Endothelial cell of umbilical vein (primary cell): Measurements from ENCODE around the gene POMC. TPM values are rescaled to one million over a fixed set of nuclear protein-coding genes. Genes with fewer than 3 reads are reported as not detected.

ENCODE experiments used
- BruUV-seq: library from RNA; stranded (reverse); fragments of 400-500 nt; replicated peaks from 2 replicates; lab custom pipeline; 2021; lab: Mats Ljungman, UMichigan
- CTCF ChIA-PET: fragments of 300-600, 350-600 bp; sonication (Branson Sonifier 250); formaldehyde crosslinking; loops from one replicate; lab custom pipeline; 2021; ENCODE audit warnings: antibody characterized with exemption, inconsistent platforms; lab: Charles Lee
- POLR2A ChIA-PET: fragments of 300-600, 350-600 bp; sonication (Branson Sonifier 250); formaldehyde crosslinking; loops from one replicate; lab custom pipeline; 2021; ENCODE audit warnings: antibody characterized with exemption, inconsistent platforms; lab: Charles Lee
- DNase-seq: peaks from one replicate; pipeline ENCODE4 v3.0.0-alpha.2; 2011; ENCODE audit warnings: low read depth, low spot score
- FAIRE-seq: peaks from 2 replicates; lab custom pipeline; 2011; peaks lifted over from hg19 to GRCh38; lab: Jason Lieb, UNC
- H2AFZ ChIP-seq: 2 replicates; pipeline ENCODE4 v1.6.0; 2012; ENCODE audit warnings: low read depth, low read length, control low read depth, inconsistent platforms
- H3K27ac ChIP-seq: 2 replicates; pipeline ENCODE4 v1.5.1; 2011; ENCODE audit warnings: low read depth, mild to moderate bottlenecking, control low read depth, low read length, moderate library complexity; ENCODE audit not compliant: insufficient read depth
- H3K27me3 ChIP-seq, 2 experiments: 2 replicates each; pipeline versions ENCODE4 v1.6.0 to v1.6.1; 2011; ENCODE audit warnings: low read length in 2 of 2, mixed read lengths in 1 of 2; ENCODE audit not compliant: control insufficient read depth in 2 of 2, insufficient read depth in 2 of 2
- H3K36me3 ChIP-seq, 2 experiments: 2 replicates in 1 of 2; 3 replicates in 1 of 2; pipeline ENCODE4 v1.5.1; 2011; ENCODE audit warnings: low read length in 2 of 2, mild to moderate bottlenecking in 1 of 2, moderate library complexity in 1 of 2; ENCODE audit not compliant: control insufficient read depth in 2 of 2, insufficient read depth in 2 of 2; ENCODE audit errors: extremely low read depth in 1 of 2
- H3K4me1 ChIP-seq: 3 replicates; pipeline ENCODE4 v1.5.1; 2011; ENCODE audit warnings: mild to moderate bottlenecking, low read length; ENCODE audit not compliant: control insufficient read depth, insufficient read depth; ENCODE audit errors: extremely low read depth
- H3K4me2 ChIP-seq: 2 replicates; pipeline ENCODE4 v1.6.1; 2011; ENCODE audit warnings: low read length, control low read depth, mixed read lengths; ENCODE audit not compliant: insufficient read depth
- H3K4me3 ChIP-seq, 3 experiments: fragments of 200-600 bp in 1 of 3; sonication (generic), shearing (Covaris generic) in 1 of 3; replicated peaks in 1 of 3; 2 replicates each; pipeline ENCODE4 v1.5.1; 2011 to 2016; ENCODE audit warnings: control low read depth in 3 of 3, low read length in 3 of 3, mild to moderate bottlenecking in 2 of 3, inconsistent platforms in 1 of 3, low read depth in 1 of 3, moderate library complexity in 1 of 3; ENCODE audit not compliant: insufficient read depth in 1 of 3
- H3K79me2 ChIP-seq: 2 replicates; pipeline ENCODE4 v1.6.0; 2012; ENCODE audit warnings: low read length, inconsistent platforms; ENCODE audit not compliant: control insufficient read depth, insufficient read depth
- H3K9ac ChIP-seq: replicated peaks from 2 replicates; pipeline ENCODE3; 2011; ENCODE audit warnings: low read length, control low read depth; ENCODE audit not compliant: insufficient read depth; ENCODE audit errors: extremely low read depth
- H3K9me1 ChIP-seq: replicated peaks from 3 replicates; pipeline ENCODE4 v1.6.0; 2011; ENCODE audit warnings: mild to moderate bottlenecking, low read length; ENCODE audit not compliant: control insufficient read depth, insufficient read depth; ENCODE audit errors: extremely low read depth
- H3K9me3 ChIP-seq: replicated peaks from 2 replicates; pipeline ENCODE4 v1.5.1; 2012; ENCODE audit warnings: low read length, inconsistent platforms; ENCODE audit not compliant: control insufficient read depth, insufficient read depth
- H4K20me1 ChIP-seq: replicated peaks from 2 replicates; pipeline ENCODE3; 2011; ENCODE audit warnings: mild to moderate bottlenecking, low read length; ENCODE audit not compliant: control insufficient read depth, insufficient read depth; ENCODE audit errors: extremely low read depth
- EZH2 ChIP-seq: IDR thresholded peaks from 2 replicates; pipeline ENCODE4 v1.6.1; 2012; ENCODE audit warnings: borderline replicate concordance, low read depth, mild to moderate bottlenecking, moderate library complexity, low read length, inconsistent platforms; ENCODE audit not compliant: severe bottlenecking
- FOS ChIP-seq: IDR thresholded peaks from 2 replicates; pipeline ENCODE4 v1.6.1; 2011; ENCODE audit warnings: mild to moderate bottlenecking, low read length, moderate library complexity, borderline replicate concordance; ENCODE audit not compliant: insufficient read depth
- JUN ChIP-seq: IDR thresholded peaks from 2 replicates; pipeline ENCODE4 v1.6.1; 2011; ENCODE audit warnings: borderline replicate concordance, low read depth; ENCODE audit not compliant: insufficient read length, insufficient read depth
- MAX ChIP-seq: IDR thresholded peaks from 2 replicates; pipeline ENCODE4 v1.6.1; 2011; ENCODE audit not compliant: insufficient read depth, insufficient read length
- MYC ChIP-seq: IDR thresholded peaks from one replicate; pipeline ENCODE4 v1.6.1; 2011; ENCODE audit warnings: mild to moderate bottlenecking, low read depth, low read length
- POLR2A ChIP-seq: IDR thresholded peaks from 2 replicates; pipeline ENCODE4 v1.6.1; 2012; ENCODE audit warnings: low read depth, mild to moderate bottlenecking, control low read depth, low read length
- dilution Hi-C: fragments of 300-500 bp; cut with MboI; formaldehyde crosslinking; loops from one replicate; pipeline ENCODE4 v1.15.0; 2019; ENCODE audit warnings: low sequenced_read_pairs; ENCODE audit not compliant: extremely low pct_ligation_motif_present
- intact Hi-C: fragments of 100-400 bp; cut with micrococcal nuclease; formaldehyde crosslinking; loops from one replicate; pipeline ENCODE4 v1.10.0; 2022
- polyA plus RNA-seq, 4 experiments: library from polyadenylated mRNA; depleted of rRNA in 3 of 4; stranded (reverse) in 3 of 4; unstranded in 1 of 4; fragments of >200 nt; gene quantifications; 2 replicates each; pipeline versions ENCODE4 v1.2.1 to v1.2.3, GENCODE V29; 2011 to 2012; ENCODE audit warnings: missing spikeins in 1 of 4
- total RNA-seq: library from RNA; stranded (reverse); gene quantifications from 2 replicates; pipeline ENCODE4 v1.2.3, GENCODE V29; 2021
- TF ChIP-seq, protein P1 (sequence below), 2 donors: IDR thresholded peaks; 1 replicate in 1 of 2; 2 replicates in 1 of 2; pipeline ENCODE4 v1.5.1; 2011; ENCODE audit warnings: low read length in 2 of 2, mild to moderate bottlenecking in 2 of 2, moderate library complexity in 2 of 2, control low read depth in 1 of 2, inconsistent platforms in 1 of 2, low read depth in 1 of 2; ENCODE audit not compliant: insufficient read depth in 1 of 2; ENCODE audit errors: extremely low read depth in 1 of 2

POMC gene
- total and polyA plus RNA-seq, 2 donors (not counting 3 experiments of a cell fraction or from before 2014, with no cell fraction given) = 2.4 to 2.7 TPM

DNA sequence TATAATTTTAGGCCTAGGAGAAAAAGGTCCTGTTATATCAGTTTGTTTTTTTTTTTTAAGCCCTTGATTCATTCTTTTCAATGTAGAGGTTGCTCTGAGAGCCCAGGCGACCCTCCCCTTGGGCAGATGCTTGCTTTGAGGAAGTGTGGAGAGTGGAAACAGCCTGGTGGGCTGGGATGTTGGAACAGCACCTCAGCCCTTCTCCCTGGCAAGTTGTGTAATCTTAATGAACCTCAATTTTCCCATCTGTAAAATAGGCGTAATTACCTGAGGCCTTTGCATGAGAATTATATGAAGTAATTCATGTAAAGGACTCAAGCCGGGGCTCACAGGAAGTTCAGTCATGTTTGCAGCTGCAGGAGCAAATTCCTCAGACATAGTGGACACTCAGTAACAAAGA lies 49.7 kb upstream of the POMC start:
- dilution Hi-C loops = no loop called here
- POLR2A ChIA-PET = no interaction called here

More for the DNA sequence above, 49.7 kb upstream of the POMC start:
- no peaks in the 10 kb centered on the region for H3K36me3 ChIP-seq
- intact Hi-C loops = no loop called here
- no peak for TF ChIP-seq FOS
- TF ChIP-seq EZH2 = no peak
- no peak for TF ChIP-seq JUN
- TF ChIP-seq POLR2A = no peak
- TF ChIP-seq MAX = no peak
- TF ChIP-seq MYC = no peak
- TF ChIP-seq, protein P1, sequence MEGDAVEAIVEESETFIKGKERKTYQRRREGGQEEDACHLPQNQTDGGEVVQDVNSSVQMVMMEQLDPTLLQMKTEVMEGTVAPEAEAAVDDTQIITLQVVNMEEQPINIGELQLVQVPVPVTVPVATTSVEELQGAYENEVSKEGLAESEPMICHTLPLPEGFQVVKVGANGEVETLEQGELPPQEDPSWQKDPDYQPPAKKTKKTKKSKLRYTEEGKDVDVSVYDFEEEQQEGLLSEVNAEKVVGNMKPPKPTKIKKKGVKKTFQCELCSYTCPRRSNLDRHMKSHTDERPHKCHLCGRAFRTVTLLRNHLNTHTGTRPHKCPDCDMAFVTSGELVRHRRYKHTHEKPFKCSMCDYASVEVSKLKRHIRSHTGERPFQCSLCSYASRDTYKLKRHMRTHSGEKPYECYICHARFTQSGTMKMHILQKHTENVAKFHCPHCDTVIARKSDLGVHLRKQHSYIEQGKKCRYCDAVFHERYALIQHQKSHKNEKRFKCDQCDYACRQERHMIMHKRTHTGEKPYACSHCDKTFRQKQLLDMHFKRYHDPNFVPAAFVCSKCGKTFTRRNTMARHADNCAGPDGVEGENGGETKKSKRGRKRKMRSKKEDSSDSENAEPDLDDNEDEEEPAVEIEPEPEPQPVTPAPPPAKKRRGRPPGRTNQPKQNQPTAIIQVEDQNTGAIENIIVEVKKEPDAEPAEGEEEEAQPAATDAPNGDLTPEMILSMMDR (IDR thresholded peaks at IDR 0.05; ENCODE audit: extremely low read depth in 1 of 2, insufficient read depth in 1 of 2, low read depth in 1 of 2, low read length in 2 of 2) = no peak
- no peaks in the 10 kb centered on the region for H4K20me1 ChIP-seq
- no peak overlapping the region for H3K4me3 ChIP-seq
- H3K4me1 ChIP-seq = no peaks in the 10 kb centered on the region
- BruUV-seq = no TSS peak
- DNase-seq (no peak), FAIRE-seq (peak; percentile 46)
- no peaks in the 10 kb centered on the region for H3K27me3 ChIP-seq
- no peak overlapping the region for H3K9ac ChIP-seq
- no peak overlapping the region for H3K27ac ChIP-seq
- H3K9me3 ChIP-seq = no peaks in the 10 kb centered on the region
- no peaks in the 10 kb centered on the region for H3K9me1 ChIP-seq
- H3K79me2 ChIP-seq = no peaks in the 10 kb centered on the region
- no peak overlapping the region for H2AFZ ChIP-seq
- H3K4me2 ChIP-seq = no peak overlapping the region
- CTCF ChIA-PET = interaction anchor here (1.7 kb wide), 1 partner anchor 11 kb away, joined by 6 read pairs; no protein-coding TSS in a partner anchor
